GM12878 (cell line): ENCODE data around the gene VASH1. TPM values are rescaled to one million over a fixed set of nuclear protein-coding genes. Genes with fewer than 3 reads are reported as not detected.
A peak's percentile ranks its signal among the peaks of the same experiment; 100 is the strongest.

Source experiments
- ATAC-seq: fragments of 200-7000 bp; cut with Tn5 transposase; 3 replicates; pipeline ENCODE4 v1.9.1; 2020; ENCODE audit warnings: mild to moderate bottlenecking, moderate library complexity
- BruUV-seq: library from RNA; stranded (reverse); fragments of 400-500 nt; replicated peaks from 2 replicates; lab custom pipeline; 2021; lab: Mats Ljungman, UMichigan
- CTCF ChIA-PET: fragments of 300-600 bp; sonication (Branson Sonifier 250); formaldehyde crosslinking; extraction: SDS; loops from one replicate; lab custom pipeline; 2021; ENCODE audit warnings: inconsistent platforms; lab: Yijun Ruan, JAX
- POLR2A ChIA-PET: fragments of 350-600 bp; formaldehyde crosslinking; extraction: SDS; loops from one replicate; lab custom pipeline; 2021; ENCODE audit warnings: inconsistent platforms; lab: Charles Lee
- RAD21 ChIA-PET: fragments of 300-600 bp; sonication (Branson Sonifier 250); formaldehyde crosslinking; loops from one replicate; lab custom pipeline; 2023; ENCODE audit warnings: antibody characterized with exemption; ENCODE audit not compliant: unreplicated experiment; lab: Charles Lee
- SMC1A ChIA-PET: fragments of 300-600 bp; sonication (Branson Sonifier 250); formaldehyde crosslinking; loops from one replicate; lab custom pipeline; 2023; ENCODE audit not compliant: unreplicated experiment, uncharacterized antibody; lab: Charles Lee
- DNase-seq: peaks from one replicate; pipeline ENCODE4 v3.0.0-alpha.2; 2011; ENCODE audit warnings: low read depth, low spot score
- FAIRE-seq: peaks from 3 replicates; lab custom pipeline; 2011; peaks lifted over from hg19 to GRCh38; lab: Jason Lieb, UNC
- H2AFZ ChIP-seq: 2 replicates; pipeline ENCODE4 v1.6.0; 2011; ENCODE audit warnings: low read depth, low read length, control low read depth; ENCODE audit not compliant: control insufficient read depth
- H3K27ac ChIP-seq: 2 replicates; pipeline ENCODE4 v1.5.1; 2011; ENCODE audit warnings: control low read depth; ENCODE audit not compliant: control insufficient read depth, insufficient read depth
- H3K27me3 ChIP-seq, 2 experiments: replicated peaks in 1 of 2; 2 replicates each; pipeline versions ENCODE4 v1.6.0 to v1.6.1; 2011; ENCODE audit warnings: low read length in 1 of 2; ENCODE audit not compliant: control insufficient read depth in 2 of 2, insufficient read depth in 2 of 2
- H3K36me3 ChIP-seq, 2 experiments: 2 replicates each; pipeline ENCODE4 v1.5.1; 2011; ENCODE audit warnings: low read length in 1 of 2; ENCODE audit not compliant: control insufficient read depth in 2 of 2, insufficient read depth in 2 of 2
- H3K4me1 ChIP-seq: 2 replicates; pipeline ENCODE4 v1.6.1; 2011; ENCODE audit warnings: mild to moderate bottlenecking, low read length, moderate library complexity, mixed read lengths; ENCODE audit not compliant: control insufficient read depth, insufficient read depth
- H3K4me2 ChIP-seq: 2 replicates; pipeline ENCODE4 v1.6.0; 2011; ENCODE audit warnings: control low read depth; ENCODE audit not compliant: control insufficient read depth, insufficient read depth
- H3K4me3 ChIP-seq: fragments of 200-600 bp; sonication (generic); 2 replicates; pipeline ENCODE4 v1.5.1; 2016
- H3K79me2 ChIP-seq: 2 replicates; pipeline ENCODE4 v1.6.0; 2011; ENCODE audit warnings: low read length; ENCODE audit not compliant: control insufficient read depth, insufficient read depth
- H3K9ac ChIP-seq: 2 replicates; pipeline ENCODE4 v1.8.0; 2011; ENCODE audit warnings: low read length, control low read depth, mixed read lengths; ENCODE audit not compliant: control insufficient read depth, insufficient read depth
- H3K9me3 ChIP-seq: replicated peaks from 3 replicates; pipeline ENCODE4 v1.5.1; 2011; ENCODE audit warnings: mild to moderate bottlenecking, low read length; ENCODE audit not compliant: control insufficient read depth, insufficient read depth
- H4K20me1 ChIP-seq: 2 replicates; pipeline ENCODE4 v1.6.0; 2011; ENCODE audit not compliant: control insufficient read depth, insufficient read depth
- E2F4 ChIP-seq: IDR thresholded peaks from 2 replicates; pipeline ENCODE4 v1.6.1; 2012; ENCODE audit warnings: low read depth, low read length, improper control_type of control experiment
- FOXK2 ChIP-seq: fragments of 450-650 bp; IDR thresholded peaks from 2 replicates; pipeline ENCODE4 v1.6.1; 2017; ENCODE audit warnings: mild to moderate bottlenecking, moderate library complexity
- HDGF ChIP-seq: fragments of 450-650 bp; IDR thresholded peaks from 2 replicates; pipeline ENCODE4 v1.6.1; 2016; ENCODE audit warnings: antibody characterized with exemption
- JUND ChIP-seq: IDR thresholded peaks from 2 replicates; pipeline ENCODE4 v1.6.1; 2012; ENCODE audit warnings: low read depth, mild to moderate bottlenecking, low read length, improper control_type of control experiment, moderate library complexity
- REST ChIP-seq: IDR thresholded peaks from 2 replicates; pipeline ENCODE4 v1.6.1; 2012; ENCODE audit warnings: mild to moderate bottlenecking, low read depth, low read length
- RUNX3 ChIP-seq: IDR thresholded peaks from 2 replicates; pipeline ENCODE4 v1.6.1; 2012; ENCODE audit warnings: low read length, inconsistent platforms
- SREBF2 ChIP-seq: IDR thresholded peaks from 2 replicates; pipeline ENCODE4 v1.6.1; 2012; ENCODE audit warnings: mild to moderate bottlenecking, low read length
- SUPT20H ChIP-seq: IDR thresholded peaks from 2 replicates; pipeline ENCODE4 v1.6.1; 2011; ENCODE audit warnings: low read depth, mild to moderate bottlenecking, low read length, moderate library complexity, borderline replicate concordance; ENCODE audit not compliant: control insufficient read depth
- TARDBP ChIP-seq: IDR thresholded peaks from 2 replicates; pipeline ENCODE4 v1.6.1; 2016; ENCODE audit warnings: borderline replicate concordance
- TCF3 ChIP-seq: IDR thresholded peaks from 2 replicates; pipeline ENCODE4 v1.6.1; 2012; ENCODE audit warnings: low read depth, mild to moderate bottlenecking, low read length, borderline replicate concordance; ENCODE audit not compliant: insufficient read depth
- ZNF384 ChIP-seq: IDR thresholded peaks from 2 replicates; pipeline ENCODE4 v1.6.1; 2012; ENCODE audit warnings: low read depth, mild to moderate bottlenecking, low read length, improper control_type of control experiment, borderline replicate concordance
- ZSCAN29 ChIP-seq: fragments of 450-650 bp; IDR thresholded peaks from 2 replicates; pipeline ENCODE4 v1.6.1; 2017; ENCODE audit warnings: mild to moderate bottlenecking, moderate library complexity
- WGBS: methylation state at CpG from one replicate; pipeline ENCODE4 v1.1.6; 2016; ENCODE audit warnings: low lambda C conversion rate; ENCODE audit not compliant: insufficient replicate concordance, insufficient coverage; ENCODE audit errors: missing lambda C conversion rate; 5-methylcytosine and 5-hydroxymethylcytosine counted together
- in situ Hi-C: fragments of 300-500 bp; cut with MboI; formaldehyde crosslinking; loops from 9 replicates; pipeline ENCODE4 v1.14.3; 2018; ENCODE audit warnings: mixed read lengths
- intact Hi-C: fragments of 100-400 bp; cut with micrococcal nuclease; formaldehyde crosslinking; loops from one replicate; pipeline ENCODE4 v1.14.2; 2022; ENCODE audit not compliant: unreplicated experiment
- polyA plus RNA-seq, 11 experiments: library from polyadenylated mRNA; depleted of rRNA in 4 of 11; unstranded in 6 of 11; stranded (reverse) in 5 of 11; fragments of >200 nt; fragmentation: Nextera tagmentation in 4 of 11; fragmentation: Illumina TruSeq in 1 of 11; extraction: Ambion mirVana in 4 of 11; extraction: Trizol in 1 of 11; gene quantifications; 1 replicate in 1 of 11; 2 replicates in 10 of 11; pipeline versions ENCODE4 v1.2.1 to v1.2.3, GENCODE V29; 2011 to 2016; ENCODE audit warnings: inconsistent platforms in 2 of 11, missing spikeins in 2 of 11, low read depth in 1 of 11
- total RNA-seq, 4 experiments: library from RNA; depleted of rRNA in 3 of 4; stranded (reverse); fragments of >200 nt in 3 of 4; fragmentation: Illumina TruSeq in 1 of 4; extraction: Trizol in 1 of 4; gene quantifications; 2 replicates each; pipeline versions ENCODE4 v1.2.1 to v1.2.3, GENCODE V29; 2013 to 2021

VASH1 gene
- total and polyA plus RNA-seq, 10 of the 15 experiments (the other 5 are each of a cell fraction or from before 2014, with no cell fraction given): 0.06 to 2.3 (median 0.53) TPM

- no peaks in the 10 kb centered on the region; a peak in 1 of 4 replicates for H3K27me3 ChIP-seq
- FAIRE-seq (no peak), DNase-seq (no peak), ATAC-seq (no peak)
- no peak overlapping the region for H2AFZ ChIP-seq
- peaks cover 7% of the 10 kb centered on the region for H3K79me2 ChIP-seq
- no peaks in the 10 kb centered on the region for H4K20me1 ChIP-seq
- peak overlapping the region; percentile 67 for H3K4me2 ChIP-seq
- no peaks in the 10 kb centered on the region for H3K9me3 ChIP-seq
- TF ChIP-seq ZNF384: no peak
- TF ChIP-seq RUNX3: 0 out of 2 replicates have a peak, but pooled peaks have one; percentile 10
- BruUV-seq: no TSS peak
- ChIA-PET RAD21 (interaction anchor here (0.6 to 4.3 kb wide), 8 partner anchors 61 to 309 kb away, joined by 3 to 30 read pairs (median 4); no protein-coding TSS in a partner anchor), POLR2A (interaction anchor here (0.9 kb wide), 1 partner anchor 102 kb away, joined by 3 read pairs; no protein-coding TSS in a partner anchor), SMC1A (interaction anchor here (0.5 to 2.9 kb wide), 13 partner anchors 9 to 259 kb away, joined by 3 to 23 read pairs (median 4); no protein-coding TSS in a partner anchor), CTCF (interaction anchor here (0.7 to 8.5 kb wide), 15 partner anchors 9 to 251 kb away, joined by 3 to 132 read pairs (median 5); no protein-coding TSS in a partner anchor)
- in situ Hi-C loops (no loop called here), intact Hi-C loops (loop anchor here (1.0 to 5.0 kb wide), 3 partner anchors 49 to 101 kb away; partner anchors contain the start of gene VASH1)
- H3K27ac ChIP-seq: no peak overlapping the region
- H3K9ac ChIP-seq: peak overlapping the region; percentile 65
- WGBS: 78% methylated on average over 4 of the region's 4 CpGs
- peak overlapping the region; percentile 96 for H3K4me3 ChIP-seq
- H3K4me1 ChIP-seq: no peaks in the 10 kb centered on the region
- H3K36me3 ChIP-seq: no peaks in the 10 kb centered on the region; a peak in 1 of 4 replicates
Measured at GRCh38 chr14:76811561-76811960, 50.3 kb downstream of the VASH1 start.

GRCh38 chr14:76812093-76812421 is 50.8 kb downstream of the VASH1 start:
- BruUV-seq: TSS peak; percentile 68
- no peaks in the 10 kb centered on the region for H3K4me1 ChIP-seq
- H4K20me1 ChIP-seq: no peaks in the 10 kb centered on the region
- H2AFZ ChIP-seq: peak overlapping the region; percentile 68
- peak overlapping the region; percentile 23 for H3K27ac ChIP-seq
- H3K4me3 ChIP-seq: peak overlapping the region; percentile 96
- ChIA-PET RAD21 (interaction anchor here (0.6 to 4.3 kb wide), 9 partner anchors 31 to 309 kb away, joined by 3 to 30 read pairs (median 4); no protein-coding TSS in a partner anchor), POLR2A (interaction anchor here (0.6 kb wide), 1 partner anchor 150 kb away, joined by 3 read pairs; no protein-coding TSS in a partner anchor), CTCF (interaction anchor here (0.6 to 8.5 kb wide), 11 partner anchors 10 to 282 kb away, joined by 3 to 132 read pairs (median 6); no protein-coding TSS in a partner anchor), SMC1A (interaction anchor here (0.5 to 2.9 kb wide), 10 partner anchors 10 to 258 kb away, joined by 3 to 23 read pairs (median 3); no protein-coding TSS in a partner anchor)
- no peaks in the 10 kb centered on the region; a peak in 1 of 4 replicates for H3K36me3 ChIP-seq
- WGBS: 3% methylated on average over 20 of the region's 20 CpGs
- in situ Hi-C loops (no loop called here), intact Hi-C loops (loop anchor here (5.0 kb wide), 1 partner anchor 50 kb away; the partner anchor contains the start of gene VASH1)
- no peaks in the 10 kb centered on the region; a peak in 1 of 4 replicates for H3K27me3 ChIP-seq
- no peaks in the 10 kb centered on the region for H3K9me3 ChIP-seq
- no peak for FAIRE-seq
- peak overlapping the region; percentile 67 for H3K4me2 ChIP-seq
- peak; percentile 52 for ATAC-seq
- H3K9ac ChIP-seq: peak overlapping the region; percentile 59
- no peak for DNase-seq
- H3K79me2 ChIP-seq: peaks cover 7% of the 10 kb centered on the region
- TF ChIP-seq TCF3 (no peak), ZSCAN29 (no peak), SUPT20H (no peak), SREBF2 (no peak), TARDBP (no peak), E2F4 (no peak), HDGF (no peak), JUND (no peak), REST (no peak), FOXK2 (no peak)
